GM19452 (cell line): ENCODE measurements around the gene PLXNA4.

Source experiments
- ATAC-seq: cut with Tn5 transposase; IDR thresholded peaks from one replicate; pipeline ENCODE4 v1.9.1; 2021; ENCODE audit not compliant: unreplicated experiment

Gene PLXNA4

GRCh38 chr7:132371948-132372347 lies 204.3 kb downstream of the PLXNA4 start:
- ATAC-seq: no peak

DNA sequence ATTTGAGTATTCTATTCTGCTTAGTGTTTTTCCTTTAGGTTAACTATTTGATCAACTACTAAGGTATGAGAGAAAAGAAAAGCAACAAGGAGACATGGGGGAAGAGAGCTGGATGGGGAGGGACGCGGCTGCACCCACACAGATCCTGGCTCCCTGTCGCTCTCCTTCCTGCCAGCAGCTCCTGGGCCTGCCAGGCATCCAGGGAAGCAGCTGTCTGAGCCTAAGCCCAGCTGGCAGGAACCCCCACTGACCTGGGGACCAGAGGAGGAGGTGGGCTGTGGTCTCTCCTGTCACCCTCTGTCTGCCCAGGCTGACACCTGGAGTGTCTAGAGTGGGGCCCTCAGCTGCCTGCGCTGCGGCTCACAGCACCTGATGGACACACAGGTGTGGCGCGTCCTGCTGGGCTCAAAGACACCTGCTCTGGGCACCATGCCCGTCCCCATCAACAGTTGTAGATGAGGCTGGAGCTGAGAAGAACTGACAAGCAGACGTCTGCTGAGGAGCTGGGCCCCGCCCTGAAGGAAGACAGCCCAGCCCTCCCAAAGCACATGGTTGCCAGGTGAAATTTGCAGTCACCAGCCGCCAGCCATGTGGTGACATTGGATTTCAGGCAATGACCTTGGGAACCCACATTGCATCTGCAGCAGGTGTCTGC lies 207.9 kb downstream of the PLXNA4 start:
- no peak for ATAC-seq

GRCh38 chr7:132367795-132368194 lies 208.5 kb downstream of the PLXNA4 start:
- ATAC-seq: no peak

- ATAC-seq: no peak
These were observed 209.3 kb downstream of the PLXNA4 start for GRCh38 chr7:132367004-132367403.

DNA sequence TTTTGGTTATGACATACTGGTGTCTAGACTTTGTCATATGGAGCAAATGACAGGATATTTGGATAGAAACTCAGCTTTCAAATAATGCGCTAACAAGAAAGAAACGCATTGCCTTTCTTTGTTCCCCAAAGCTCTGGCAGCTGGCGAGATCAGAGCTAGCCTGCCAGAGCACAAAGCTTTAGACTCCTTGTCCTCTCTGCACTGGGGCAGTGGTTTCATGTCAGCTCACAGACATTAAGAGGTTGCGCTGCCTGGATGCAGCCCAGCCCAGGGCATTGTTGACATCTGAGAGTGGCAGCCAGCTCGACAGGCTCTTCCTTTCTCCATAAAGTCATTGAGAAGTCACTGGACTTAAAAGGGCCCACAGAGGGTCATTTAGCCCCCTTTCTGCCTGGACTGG lies 212.0 kb downstream of the PLXNA4 start:
- no peak for ATAC-seq

- no peak for ATAC-seq
These were observed 214.2 kb downstream of the PLXNA4 start for GRCh38 chr7:132362059-132362458.

DNA sequence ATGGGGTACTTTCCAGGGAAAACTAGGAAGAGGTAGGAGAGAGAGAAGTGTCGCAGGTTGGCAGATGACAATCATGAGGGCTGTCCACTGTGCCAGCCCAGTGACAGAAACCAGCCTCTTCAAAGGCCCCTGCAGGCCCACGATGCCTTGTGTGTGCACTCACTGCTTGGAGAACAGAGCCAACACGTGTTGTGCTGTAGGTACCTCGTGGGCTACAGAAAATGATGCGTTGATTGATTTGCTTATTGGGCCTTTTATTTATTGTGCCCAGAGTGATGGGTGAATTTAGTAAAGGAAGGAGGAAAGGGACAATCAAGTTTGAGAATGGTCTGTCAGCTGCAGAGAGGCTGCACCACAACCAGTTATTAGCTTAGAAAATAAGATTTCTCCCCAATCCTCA lies 215.1 kb downstream of the PLXNA4 start:
- ATAC-seq: no peak

DNA sequence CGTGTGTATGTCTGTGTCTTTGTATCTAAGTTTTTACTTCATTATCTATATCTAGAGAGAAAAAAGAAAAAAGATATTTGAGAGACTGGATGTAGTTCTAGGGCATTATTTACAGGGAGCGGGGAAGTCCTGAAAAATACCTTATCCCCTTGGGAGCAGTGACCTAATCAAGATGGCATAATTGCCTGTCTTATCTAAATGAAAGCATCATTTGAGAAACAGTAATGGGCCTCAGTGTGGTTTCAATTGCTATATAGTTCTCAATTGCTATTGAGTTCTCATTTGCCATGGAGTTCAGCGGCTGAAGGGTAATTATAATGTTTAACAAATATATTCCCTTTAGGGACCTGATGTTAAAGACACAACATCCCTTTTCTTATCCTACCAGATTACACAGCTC lies 216.5 kb downstream of the PLXNA4 start:
- ATAC-seq: no peak

DNA sequence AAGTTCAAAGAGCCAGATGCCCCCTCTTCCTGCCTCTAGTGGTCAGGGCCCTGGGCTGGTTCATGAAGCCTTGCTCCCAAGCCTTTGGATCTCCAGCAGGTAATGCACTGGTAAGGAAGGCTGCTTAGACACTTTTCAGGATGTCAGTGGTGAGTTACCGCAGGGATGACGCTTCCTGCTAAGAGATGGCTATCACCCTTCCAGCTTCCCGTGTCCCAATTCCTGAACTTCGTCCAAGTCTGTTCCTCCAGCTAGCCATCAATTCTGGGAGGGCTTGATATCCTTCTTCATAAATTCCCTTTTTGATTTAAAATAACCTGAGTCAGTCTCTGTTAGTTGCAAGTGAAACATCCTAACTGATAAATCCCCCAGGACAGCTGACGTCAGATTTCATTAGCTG lies 221.2 kb downstream of the PLXNA4 start:
- no peak for ATAC-seq

GRCh38 chr7:132354527-132354926 lies 221.7 kb downstream of the PLXNA4 start:
- ATAC-seq: no peak

- no peak for ATAC-seq
These were observed 222.3 kb downstream of the PLXNA4 start for GRCh38 chr7:132353936-132354335.

DNA sequence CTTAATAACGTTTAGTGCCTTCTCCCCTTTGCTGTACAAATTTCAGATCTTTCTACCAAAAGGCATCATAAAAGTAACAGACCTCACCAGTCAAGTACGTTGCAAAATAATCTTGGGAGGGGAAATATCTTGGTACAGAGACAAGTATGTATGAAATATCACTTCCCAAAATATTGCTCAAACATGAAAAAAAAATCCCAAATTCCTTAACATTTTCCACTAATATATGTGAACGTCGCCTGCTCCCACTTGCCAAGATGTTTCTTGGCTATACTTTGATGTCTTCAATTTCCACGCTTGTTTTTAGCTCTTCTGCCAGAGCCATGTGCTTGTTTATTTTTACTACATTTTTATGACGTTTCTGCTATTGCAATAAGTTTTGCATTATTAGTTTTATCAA lies 223.5 kb downstream of the PLXNA4 start:
- no peak for ATAC-seq

DNA sequence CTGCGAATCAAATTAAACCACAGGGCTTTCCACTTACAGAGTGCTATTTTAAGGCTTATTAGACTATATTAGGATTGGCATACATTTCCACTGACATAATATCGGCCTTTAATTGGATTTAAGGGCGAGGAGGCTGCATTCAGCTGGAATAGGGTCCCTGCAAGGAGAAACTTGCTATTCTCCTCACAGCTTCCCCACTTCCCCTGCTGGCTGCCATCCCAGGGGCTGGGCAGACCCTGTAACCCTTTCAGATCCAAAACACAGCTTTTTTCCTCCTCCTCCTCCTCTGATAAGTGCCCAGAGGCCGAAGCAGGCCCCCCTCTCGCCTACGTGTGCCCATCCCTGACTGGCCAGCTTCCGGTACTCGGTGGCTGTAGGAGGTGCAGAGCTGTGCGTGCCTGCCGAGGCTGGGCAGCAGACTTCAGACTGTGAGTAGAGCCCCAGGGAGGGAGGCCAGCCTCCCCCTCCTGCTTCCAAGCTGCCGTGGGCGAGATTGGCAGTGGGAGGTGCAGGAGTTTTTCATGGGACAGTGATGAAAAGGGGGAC lies 224.2 kb downstream of the PLXNA4 start:
- no peak for ATAC-seq

- ATAC-seq: no peak
These were observed 225.5 kb downstream of the PLXNA4 start for GRCh38 chr7:132350741-132351140.

- ATAC-seq: no peak
These were observed 227.2 kb downstream of the PLXNA4 start for GRCh38 chr7:132349075-132349474.

- no peak for ATAC-seq
These were observed 227.9 kb downstream of the PLXNA4 start for GRCh38 chr7:132348341-132348740.

GRCh38 chr7:132347858-132348257 lies 228.4 kb downstream of the PLXNA4 start:
- no peak for ATAC-seq

DNA sequence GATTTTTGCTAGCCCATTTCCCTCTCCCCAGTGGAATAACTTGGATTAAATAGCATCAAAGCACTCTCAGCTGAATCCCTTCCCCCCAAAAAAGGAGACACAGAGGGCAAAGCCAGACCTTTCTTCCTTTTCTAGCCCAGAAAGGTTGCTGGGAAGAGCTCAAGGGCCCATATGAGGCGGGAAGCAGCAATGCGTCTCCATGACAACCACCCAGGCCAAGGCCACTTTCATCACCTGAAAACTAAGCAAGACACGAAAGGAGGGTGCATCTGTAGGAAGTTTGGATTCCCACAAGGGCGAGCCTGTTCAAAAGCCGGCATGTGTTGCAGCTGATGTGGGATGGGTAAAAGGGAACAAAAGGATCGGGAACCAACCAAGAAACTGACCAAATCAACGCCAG lies 229.1 kb downstream of the PLXNA4 start:
- ATAC-seq: no peak

- no peak for ATAC-seq
These were observed 230.6 kb downstream of the PLXNA4 start for GRCh38 chr7:132345543-132346129.

DNA sequence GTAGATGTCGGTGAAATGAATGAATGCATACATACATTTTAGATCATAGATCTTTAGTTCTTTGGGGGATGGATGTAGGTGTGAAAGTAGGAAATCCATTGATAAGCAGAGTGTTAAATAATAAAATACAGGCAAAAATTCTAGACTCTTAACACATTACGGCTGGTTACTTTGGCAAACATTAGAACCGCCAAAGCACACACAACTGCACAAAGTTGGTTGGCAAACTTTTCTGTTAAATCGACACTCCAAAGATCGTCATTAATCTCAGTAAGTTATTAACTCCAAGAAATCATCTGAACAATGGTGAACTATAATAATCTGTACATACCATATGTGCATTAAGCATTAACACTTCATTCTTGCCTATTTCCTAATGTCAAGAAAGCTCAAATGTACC lies 231.2 kb downstream of the PLXNA4 start:
- ATAC-seq: no peak

GRCh38 chr7:132343199-132343598 lies 233.1 kb downstream of the PLXNA4 start:
- no peak for ATAC-seq

- no peak for ATAC-seq
These were observed 238.7 kb downstream of the PLXNA4 start for GRCh38 chr7:132337450-132338080.
